ENCODE data around the gene PTDSS2.

DNA sequence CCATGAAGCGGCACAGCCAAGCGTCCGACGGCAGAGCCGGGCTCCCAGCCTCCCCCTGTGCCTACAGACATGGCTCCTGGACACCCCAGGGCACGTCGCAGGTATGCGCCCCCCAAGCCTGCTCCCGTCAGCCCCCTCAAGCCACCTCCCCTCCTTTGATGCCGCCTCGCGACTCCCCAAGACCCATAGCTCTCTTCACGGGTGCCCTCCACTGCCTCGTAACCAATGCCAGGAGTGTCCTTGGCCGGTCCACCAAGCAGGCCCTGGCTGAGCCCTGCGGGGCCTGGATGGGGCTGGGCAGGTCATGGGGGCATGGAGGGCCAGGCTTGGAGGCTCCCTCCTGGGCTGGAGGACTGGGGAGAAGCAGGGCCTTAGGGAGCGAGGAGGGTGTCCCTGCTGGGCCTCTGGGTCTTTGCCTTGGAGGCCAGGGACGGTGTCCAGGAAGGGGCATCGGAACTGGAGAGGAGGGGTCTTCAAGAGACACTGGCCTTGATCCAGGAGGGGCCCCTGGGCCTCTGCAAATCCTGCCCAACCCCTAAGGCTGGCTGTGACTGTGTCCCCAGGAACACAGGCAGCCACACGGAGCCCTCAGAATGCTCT lies 17.5 kb upstream of the PTDSS2 start:
- TF ChIP-seq, protein P1, sequence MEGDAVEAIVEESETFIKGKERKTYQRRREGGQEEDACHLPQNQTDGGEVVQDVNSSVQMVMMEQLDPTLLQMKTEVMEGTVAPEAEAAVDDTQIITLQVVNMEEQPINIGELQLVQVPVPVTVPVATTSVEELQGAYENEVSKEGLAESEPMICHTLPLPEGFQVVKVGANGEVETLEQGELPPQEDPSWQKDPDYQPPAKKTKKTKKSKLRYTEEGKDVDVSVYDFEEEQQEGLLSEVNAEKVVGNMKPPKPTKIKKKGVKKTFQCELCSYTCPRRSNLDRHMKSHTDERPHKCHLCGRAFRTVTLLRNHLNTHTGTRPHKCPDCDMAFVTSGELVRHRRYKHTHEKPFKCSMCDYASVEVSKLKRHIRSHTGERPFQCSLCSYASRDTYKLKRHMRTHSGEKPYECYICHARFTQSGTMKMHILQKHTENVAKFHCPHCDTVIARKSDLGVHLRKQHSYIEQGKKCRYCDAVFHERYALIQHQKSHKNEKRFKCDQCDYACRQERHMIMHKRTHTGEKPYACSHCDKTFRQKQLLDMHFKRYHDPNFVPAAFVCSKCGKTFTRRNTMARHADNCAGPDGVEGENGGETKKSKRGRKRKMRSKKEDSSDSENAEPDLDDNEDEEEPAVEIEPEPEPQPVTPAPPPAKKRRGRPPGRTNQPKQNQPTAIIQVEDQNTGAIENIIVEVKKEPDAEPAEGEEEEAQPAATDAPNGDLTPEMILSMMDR (IDR thresholded peaks at IDR 0.05; ENCODE audit: insufficient read depth, low read depth, low read length): no peak
- TF ChIP-seq EZH2 (IDR thresholded peaks at IDR 0.05; ENCODE audit: insufficient read depth, low read length): no peak

Data from astrocyte (in vitro differentiated cells and primary cell).